Measurements from ENCODE around the gene SRRT.
"Not testable (repeated sequence)": the region's sequence is repeated elsewhere in the genome, so short reads cannot be mapped to it uniquely, and the experiment has no call there.

SRRT gene

GRCh38 chr7:100874577-100875355 lies at the start of gene SRRT:
SRRT (plus strand) TSS chr7:100875103; CDS start chr7:100875591, 488 bp downstream.
- peak; percentile 96 for DNase-seq

- DNase-seq, result no peak
These were observed 49.7 kb upstream of the SRRT start for GRCh38 chr7:100825215-100825671.

GRCh38 chr7:100825751-100826513 lies 49.0 kb upstream of the SRRT start:
- DNase-seq, result peak; percentile 5

- no peak for DNase-seq
These were observed 48.2 kb upstream of the SRRT start for GRCh38 chr7:100826514-100827329.

GRCh38 chr7:100827330-100828226 lies 47.3 kb upstream of the SRRT start, which contains the start of gene EPHB4:
EPHB4 (minus strand) TSS chr7:100827523; CDS start chr7:100827030, 493 bp downstream.
- no peak for DNase-seq

- DNase-seq, result no peak
These were observed 45.7 kb upstream of the SRRT start for GRCh38 chr7:100829150-100829716.

- no peak for DNase-seq
These were observed 44.5 kb upstream of the SRRT start for GRCh38 chr7:100830396-100830795.

- no peak for DNase-seq
These were observed 42.6 kb upstream of the SRRT start for GRCh38 chr7:100832281-100832633.

- no peak for DNase-seq
These were observed 38.7 kb upstream of the SRRT start for GRCh38 chr7:100835903-100836811.

- no peak for DNase-seq
These were observed 38.1 kb upstream of the SRRT start for GRCh38 chr7:100836812-100837098.

GRCh38 chr7:100837099-100837836 lies 37.6 kb upstream of the SRRT start:
- no peak for DNase-seq

- no peak for DNase-seq
These were observed 35.5 kb upstream of the SRRT start for GRCh38 chr7:100839361-100839760.

GRCh38 chr7:100840470-100841100 lies 34.3 kb upstream of the SRRT start:
- DNase-seq, result no peak

GRCh38 chr7:100847360-100847759 lies 27.5 kb upstream of the SRRT start:
- DNase-seq, result no peak

GRCh38 chr7:100852048-100852872 lies 22.6 kb upstream of the SRRT start, which contains the start of gene SLC12A9:
SLC12A9 (plus strand) TSS chr7:100852713; CDS start chr7:100854198, 1,485 bp downstream.
- DNase-seq, result peak; percentile 90

GRCh38 chr7:100854146-100854895 lies 20.6 kb upstream of the SRRT start:
- DNase-seq, result no peak

- not testable (repeated sequence) for DNase-seq
These were observed 20.0 kb upstream of the SRRT start for GRCh38 chr7:100854899-100855298.

- DNase-seq, result no peak
These were observed 19.4 kb upstream of the SRRT start for GRCh38 chr7:100855515-100855914.
